ENCODE measurements around the gene BMP8B.
"Not testable (repeated sequence)": the region's sequence is repeated elsewhere in the genome, so short reads cannot be mapped to it uniquely, and the experiment has no call there.

Gene BMP8B

DNA sequence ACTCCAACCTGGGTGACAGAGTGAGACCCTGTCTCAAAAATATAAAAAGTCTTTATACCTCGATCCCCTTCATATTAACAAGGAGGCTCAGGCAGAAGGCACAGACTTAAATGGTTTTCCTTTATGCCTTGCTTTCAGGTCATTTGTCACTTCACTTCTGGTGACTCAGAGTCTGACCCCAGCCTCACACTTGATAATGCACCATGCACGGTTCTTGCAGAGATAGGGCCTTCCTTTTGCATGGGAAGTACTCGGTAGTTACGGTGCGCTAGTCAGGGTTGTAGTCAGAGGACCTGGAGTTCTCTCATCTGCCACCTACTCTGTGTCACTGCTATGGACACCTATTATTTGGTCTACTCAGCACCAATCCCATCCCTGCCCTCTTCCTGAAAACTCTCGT, 43.6 kb upstream of the BMP8B start:
- H3K27ac ChIP-seq (ENCODE audit: low read depth, low read length) = no peak overlapping the region
- H3F3A ChIP-seq (ENCODE audit: insufficient read depth) = no peaks in the 10 kb centered on the region
- TF ChIP-seq, protein P1, sequence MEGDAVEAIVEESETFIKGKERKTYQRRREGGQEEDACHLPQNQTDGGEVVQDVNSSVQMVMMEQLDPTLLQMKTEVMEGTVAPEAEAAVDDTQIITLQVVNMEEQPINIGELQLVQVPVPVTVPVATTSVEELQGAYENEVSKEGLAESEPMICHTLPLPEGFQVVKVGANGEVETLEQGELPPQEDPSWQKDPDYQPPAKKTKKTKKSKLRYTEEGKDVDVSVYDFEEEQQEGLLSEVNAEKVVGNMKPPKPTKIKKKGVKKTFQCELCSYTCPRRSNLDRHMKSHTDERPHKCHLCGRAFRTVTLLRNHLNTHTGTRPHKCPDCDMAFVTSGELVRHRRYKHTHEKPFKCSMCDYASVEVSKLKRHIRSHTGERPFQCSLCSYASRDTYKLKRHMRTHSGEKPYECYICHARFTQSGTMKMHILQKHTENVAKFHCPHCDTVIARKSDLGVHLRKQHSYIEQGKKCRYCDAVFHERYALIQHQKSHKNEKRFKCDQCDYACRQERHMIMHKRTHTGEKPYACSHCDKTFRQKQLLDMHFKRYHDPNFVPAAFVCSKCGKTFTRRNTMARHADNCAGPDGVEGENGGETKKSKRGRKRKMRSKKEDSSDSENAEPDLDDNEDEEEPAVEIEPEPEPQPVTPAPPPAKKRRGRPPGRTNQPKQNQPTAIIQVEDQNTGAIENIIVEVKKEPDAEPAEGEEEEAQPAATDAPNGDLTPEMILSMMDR (IDR thresholded peaks at IDR 0.05; ENCODE audit: insufficient read depth, low read length, poor library complexity, severe bottlenecking) = no peak
- no peak for TF ChIP-seq EZH2phosphoT487 (conservative IDR thresholded peaks at IDR 0.05; ENCODE audit: low read length)
- H3K9me2 ChIP-seq (replicated peaks; ENCODE audit: insufficient read depth, low read length) = no peaks in the 10 kb centered on the region
- no peak overlapping the region for H3K9ac ChIP-seq (ENCODE audit: low read length)
- H3K79me2 ChIP-seq (ENCODE audit: insufficient read depth, low read length) = no peaks in the 10 kb centered on the region
- no peak overlapping the region for H2AFZ ChIP-seq (ENCODE audit: low read depth, low read length, severe bottlenecking)
- H4K20me1 ChIP-seq (ENCODE audit: low read depth, low read length) = no peaks in the 10 kb centered on the region
- no peak overlapping the region for H3K4me3 ChIP-seq (ENCODE audit: insufficient read depth, low read length, poor library complexity, severe bottlenecking)
- no peaks in the 10 kb centered on the region for H3K27me3 ChIP-seq (ENCODE audit: low read length)
- no peaks in the 10 kb centered on the region for H3K36me3 ChIP-seq (ENCODE audit: low read length)
- no peak overlapping the region for H3K4me2 ChIP-seq (ENCODE audit: low read depth, low read length, poor library complexity, severe bottlenecking)
- H3K9me3 ChIP-seq (ENCODE audit: insufficient read depth, low read length) = no peaks in the 10 kb centered on the region

DNA sequence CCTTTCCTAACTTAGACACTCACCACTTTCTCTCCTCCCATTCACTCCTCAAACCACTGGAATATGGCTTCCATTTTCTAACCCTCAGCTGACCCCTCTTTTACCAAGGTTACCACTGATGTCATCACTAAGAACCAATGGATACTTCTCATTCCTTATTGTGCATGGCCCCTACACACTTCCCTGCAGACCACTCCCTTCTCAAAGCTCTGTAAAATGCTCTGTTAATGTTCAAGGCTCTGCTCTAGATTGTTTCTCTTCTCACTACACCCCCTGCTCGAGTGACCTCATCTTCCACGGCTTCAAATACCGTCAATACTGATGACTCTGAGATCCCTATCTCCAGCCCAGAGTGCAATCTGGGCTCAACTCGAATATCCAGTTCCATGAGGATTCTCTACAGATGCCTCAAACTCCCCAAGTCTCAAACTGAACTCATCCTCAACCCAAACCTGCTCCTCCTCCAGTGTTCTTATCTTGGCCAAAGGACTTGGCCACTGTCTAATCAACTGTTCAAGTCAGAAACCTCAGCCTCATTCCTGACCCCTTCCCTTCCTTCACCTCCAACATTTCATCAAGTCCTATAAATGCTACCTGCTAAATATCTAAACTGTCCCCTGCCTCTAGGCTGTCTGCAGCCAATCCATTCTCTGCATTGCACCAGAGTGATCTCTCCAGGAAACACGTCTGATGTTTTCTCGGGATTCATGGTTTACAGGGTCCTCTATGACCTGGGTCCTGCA, 41.3 kb upstream of the BMP8B start:
- Histone ChIP-seq H3K4me3 (ENCODE audit: insufficient read depth, low read length, poor library complexity, severe bottlenecking) (no peak overlapping the region), H3K27me3 (ENCODE audit: low read length) (no peaks in the 10 kb centered on the region), H3F3A (ENCODE audit: insufficient read depth) (no peaks in the 10 kb centered on the region), H3K9me3 (ENCODE audit: insufficient read depth, low read length) (no peaks in the 10 kb centered on the region), H3K79me2 (ENCODE audit: insufficient read depth, low read length) (no peaks in the 10 kb centered on the region), H3K9ac (ENCODE audit: low read length) (no peak overlapping the region), H3K27ac (ENCODE audit: low read depth, low read length) (no peak overlapping the region), H2AFZ (ENCODE audit: low read depth, low read length, severe bottlenecking) (no peak overlapping the region), H3K36me3 (ENCODE audit: low read length) (no peaks in the 10 kb centered on the region), H3K4me2 (ENCODE audit: low read depth, low read length, poor library complexity, severe bottlenecking) (no peak overlapping the region), H3K9me2 (replicated peaks; ENCODE audit: insufficient read depth, low read length) (no peaks in the 10 kb centered on the region), H4K20me1 (ENCODE audit: low read depth, low read length) (no peaks in the 10 kb centered on the region)
- no peak for TF ChIP-seq EZH2phosphoT487 (conservative IDR thresholded peaks at IDR 0.05; ENCODE audit: low read length)
- TF ChIP-seq, protein P1 (IDR thresholded peaks at IDR 0.05; ENCODE audit: insufficient read depth, low read length, poor library complexity, severe bottlenecking) = no peak

DNA sequence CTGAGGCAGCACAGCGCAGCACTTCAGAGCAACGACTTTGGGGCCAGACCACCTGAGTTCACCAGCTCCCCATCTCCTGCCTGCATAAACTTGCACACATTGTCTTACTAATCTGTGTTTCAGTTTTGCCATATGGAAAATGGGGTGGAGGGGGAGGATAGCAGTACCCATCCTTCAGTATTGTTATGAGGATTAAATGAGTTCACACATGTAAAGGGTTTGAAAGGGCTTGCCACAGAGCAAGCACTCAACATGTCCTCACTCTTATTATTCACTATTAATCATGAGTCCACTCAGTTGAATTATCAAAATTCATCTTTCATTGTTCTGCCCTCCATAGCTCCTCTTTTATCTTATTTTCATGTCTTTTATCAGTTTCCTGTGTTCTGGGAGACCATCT, 40.1 kb upstream of the BMP8B start:
- Histone ChIP-seq H3K9ac (ENCODE audit: low read length) (no peak overlapping the region), H2AFZ (ENCODE audit: low read depth, low read length, severe bottlenecking) (no peak overlapping the region), H3K27ac (ENCODE audit: low read depth, low read length) (no peak overlapping the region), H3K27me3 (ENCODE audit: low read length) (no peaks in the 10 kb centered on the region), H3K4me3 (ENCODE audit: insufficient read depth, low read length, poor library complexity, severe bottlenecking) (no peak overlapping the region), H3K36me3 (ENCODE audit: low read length) (no peaks in the 10 kb centered on the region), H3K79me2 (ENCODE audit: insufficient read depth, low read length) (no peaks in the 10 kb centered on the region), H4K20me1 (ENCODE audit: low read depth, low read length) (no peaks in the 10 kb centered on the region), H3K9me2 (replicated peaks; ENCODE audit: insufficient read depth, low read length) (no peaks in the 10 kb centered on the region), H3K4me2 (ENCODE audit: low read depth, low read length, poor library complexity, severe bottlenecking) (no peak overlapping the region), H3K9me3 (ENCODE audit: insufficient read depth, low read length) (no peaks in the 10 kb centered on the region), H3F3A (ENCODE audit: insufficient read depth) (no peaks in the 10 kb centered on the region)
- TF ChIP-seq EZH2phosphoT487 (conservative IDR thresholded peaks at IDR 0.05; ENCODE audit: low read length) = no peak
- TF ChIP-seq, protein P1 (IDR thresholded peaks at IDR 0.05; ENCODE audit: insufficient read depth, low read length, poor library complexity, severe bottlenecking) = no peak

- not testable (repeated sequence) for H3K79me2 ChIP-seq (ENCODE audit: insufficient read depth, low read length); H3K9ac ChIP-seq (ENCODE audit: low read length); H3K4me3 ChIP-seq (ENCODE audit: insufficient read depth, low read length, poor library complexity, severe bottlenecking); H3K9me2 ChIP-seq (replicated peaks; ENCODE audit: insufficient read depth, low read length); H3K27me3 ChIP-seq (ENCODE audit: low read length); H3K9me3 ChIP-seq (ENCODE audit: insufficient read depth, low read length); H4K20me1 ChIP-seq (ENCODE audit: low read depth, low read length); H3K27ac ChIP-seq (ENCODE audit: low read depth, low read length); H3K4me2 ChIP-seq (ENCODE audit: low read depth, low read length, poor library complexity, severe bottlenecking); H3F3A ChIP-seq (ENCODE audit: insufficient read depth); H2AFZ ChIP-seq (ENCODE audit: low read depth, low read length, severe bottlenecking); H3K36me3 ChIP-seq (ENCODE audit: low read length)
These were observed 39.6 kb upstream of the BMP8B start for GRCh38 chr1:39828255-39828654.

Data from SU-DHL-6 (cell line).